Measurements from ENCODE around the gene IL18BP. TPM values are rescaled to one million over a fixed set of nuclear protein-coding genes. Genes with fewer than 3 reads are reported as not detected.

IL18BP gene
- polyA plus RNA-seq, 1 donor (not counting 4 experiments of a cell fraction or from before 2014, with no cell fraction given), result 2.9 TPM

GRCh38 chr11:72008728-72009127, 10.0 kb downstream of the IL18BP start:
- dilution Hi-C loops (cut with MboI; ENCODE audit: extremely low pct_ligation_motif_present, low sequenced_read_pairs), result no loop called here
- Histone ChIP-seq H3K9me3 (ENCODE audit: control insufficient read depth, low read depth, low read length) (no peaks in the 10 kb centered on the region), H3K27me3 (ENCODE audit: control insufficient read depth, extremely low read depth, insufficient read depth, low read length) (no peaks in the 10 kb centered on the region), H3K4me2 (ENCODE audit: control insufficient read depth, extremely low read depth, insufficient read depth, low read depth, low read length) (no peak overlapping the region), H3K36me3 (ENCODE audit: control insufficient read depth in 2 of 2, extremely low read depth in 1 of 2, insufficient read depth in 2 of 2, low read length in 2 of 2) (peaks cover 49 to 54% of the 10 kb centered on the region in 2 experiments), H3K9me1 (ENCODE audit: control insufficient read depth, extremely low read depth, insufficient read depth, low read length) (no peaks in the 10 kb centered on the region), H3K4me3 (ENCODE audit: control insufficient read depth in 2 of 3, extremely low read depth in 1 of 3, insufficient read depth in 2 of 3, low read depth in 1 of 3, low read length in 3 of 3) (no peak overlapping the region), H3K9ac (ENCODE audit: control insufficient read depth, extremely low read depth, insufficient read depth, low read length) (no peak overlapping the region), H2AFZ (ENCODE audit: control insufficient read depth, low read length) (no peak overlapping the region), H3K27ac (ENCODE audit: control insufficient read depth, insufficient read depth, low read length) (no peak overlapping the region), H3K79me2 (ENCODE audit: control insufficient read depth, insufficient read depth, low read length) (peaks cover 8% of the 10 kb centered on the region), H4K20me1 (ENCODE audit: control insufficient read depth, extremely low read depth, insufficient read depth, low read length) (no peaks in the 10 kb centered on the region), H3K4me1 (ENCODE audit: control insufficient read depth, extremely low read depth, insufficient read depth, low read length) (peaks cover 10% of the 10 kb centered on the region)
- FAIRE-seq (no peak), DNase-seq (ENCODE audit: low read depth, low spot score) (no peak)
- TF ChIP-seq CTCF (optimal IDR thresholded peaks at IDR 0.05 in 1 of 3, IDR thresholded peaks at IDR 0.05 in 1 of 3, conservative IDR thresholded peaks at IDR 0.05 in 1 of 3; ENCODE audit: extremely low read depth in 1 of 3, insufficient read depth in 2 of 3, low read length in 3 of 3), result no peak
- TF ChIP-seq EZH2 (IDR thresholded peaks at IDR 0.05; ENCODE audit: low read length), result no peak

GRCh38 chr11:72009156-72009555, 10.4 kb downstream of the IL18BP start:
- no peak overlapping the region for H2AFZ ChIP-seq (ENCODE audit: control insufficient read depth, low read length)
- H3K27me3 ChIP-seq (ENCODE audit: control insufficient read depth, extremely low read depth, insufficient read depth, low read length), result no peaks in the 10 kb centered on the region
- H4K20me1 ChIP-seq (ENCODE audit: control insufficient read depth, extremely low read depth, insufficient read depth, low read length), result no peaks in the 10 kb centered on the region
- peaks cover 8% of the 10 kb centered on the region for H3K79me2 ChIP-seq (ENCODE audit: control insufficient read depth, insufficient read depth, low read length)
- FAIRE-seq (no peak), DNase-seq (ENCODE audit: low read depth, low spot score) (no peak)
- no peak overlapping the region for H3K4me2 ChIP-seq (ENCODE audit: control insufficient read depth, extremely low read depth, insufficient read depth, low read depth, low read length)
- no peaks in the 10 kb centered on the region for H3K9me3 ChIP-seq (ENCODE audit: control insufficient read depth, low read depth, low read length)
- dilution Hi-C loops (cut with MboI; ENCODE audit: extremely low pct_ligation_motif_present, low sequenced_read_pairs), result no loop called here
- no peak overlapping the region for H3K9ac ChIP-seq (ENCODE audit: control insufficient read depth, extremely low read depth, insufficient read depth, low read length)
- TF ChIP-seq EZH2 (IDR thresholded peaks at IDR 0.05; ENCODE audit: low read length) (no peak), CTCF (optimal IDR thresholded peaks at IDR 0.05 in 1 of 3, IDR thresholded peaks at IDR 0.05 in 1 of 3, conservative IDR thresholded peaks at IDR 0.05 in 1 of 3; ENCODE audit: extremely low read depth in 1 of 3, insufficient read depth in 2 of 3, low read length in 3 of 3) (no peak)
- no peaks in the 10 kb centered on the region for H3K9me1 ChIP-seq (ENCODE audit: control insufficient read depth, extremely low read depth, insufficient read depth, low read length)
- peaks cover 15% of the 10 kb centered on the region for H3K4me1 ChIP-seq (ENCODE audit: control insufficient read depth, extremely low read depth, insufficient read depth, low read length)
- no peak overlapping the region for H3K4me3 ChIP-seq (ENCODE audit: control insufficient read depth in 2 of 3, extremely low read depth in 1 of 3, insufficient read depth in 2 of 3, low read depth in 1 of 3, low read length in 3 of 3)
- peaks cover 51 to 53% of the 10 kb centered on the region in 2 experiments for H3K36me3 ChIP-seq (ENCODE audit: control insufficient read depth in 2 of 2, extremely low read depth in 1 of 2, insufficient read depth in 2 of 2, low read length in 2 of 2)
- no peak overlapping the region for H3K27ac ChIP-seq (ENCODE audit: control insufficient read depth, insufficient read depth, low read length)

Measured in keratinocyte (primary cell).